ENCODE results near the gene UNK.
A peak's percentile ranks its signal among the peaks of the same experiment; 100 is the strongest.

GRCh38 chr17:75785016-75785890, 647 bp downstream of the UNK start:
- TF ChIP-seq CTCF (IDR thresholded peaks at IDR 0.05) (no peak), POLR2A (IDR thresholded peaks at IDR 0.05) (peak; percentile 45 to 84 (median 72))
